8988T (cell line): ENCODE results near the gene HSPA1A.
"Not testable (repeated sequence)": the region's sequence is repeated elsewhere in the genome, so short reads cannot be mapped to it uniquely, and the experiment has no call there.

Source experiments
- DNase-seq: peaks from one replicate; pipeline ENCODE4 v3.0.0; 2011

Gene HSPA1A

DNA sequence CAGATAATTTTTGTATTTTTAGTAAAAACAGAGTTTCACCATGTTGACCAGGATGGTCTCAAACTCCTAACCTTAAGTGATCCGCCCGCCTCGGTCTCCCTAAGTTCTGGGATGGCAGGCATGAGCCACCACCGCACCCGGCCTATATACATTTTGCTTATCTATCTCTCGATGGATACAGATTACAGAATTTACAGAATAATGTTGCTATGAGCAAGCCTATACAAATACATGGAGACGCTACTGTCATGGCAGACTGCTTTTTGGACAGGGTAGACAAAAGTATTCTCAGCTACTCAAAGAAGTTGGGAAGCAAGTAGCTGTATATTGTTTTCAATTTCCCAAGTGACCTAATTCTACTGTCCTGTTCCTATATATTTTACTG lies 1.9 kb upstream of the HSPA1A start:
- no peak for DNase-seq

DNA sequence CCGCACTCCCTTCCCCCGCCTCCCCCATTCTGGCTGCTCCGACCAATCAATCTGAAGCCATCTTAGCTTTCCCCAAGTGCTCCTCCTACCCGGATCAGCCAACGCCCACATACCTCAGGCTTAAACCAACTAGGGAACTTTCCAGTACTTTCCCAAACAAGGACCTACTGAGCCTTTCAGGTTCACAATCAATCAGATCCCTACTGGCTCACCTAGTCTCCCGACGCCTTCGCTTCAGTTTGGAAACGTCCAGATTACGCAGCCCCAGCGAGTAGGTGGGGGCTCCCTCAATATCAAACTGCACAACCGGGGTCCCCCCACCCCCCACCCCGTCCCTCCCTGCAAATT lies 692 bp upstream of the HSPA1A start:
- peak; percentile 86 for DNase-seq

DNA sequence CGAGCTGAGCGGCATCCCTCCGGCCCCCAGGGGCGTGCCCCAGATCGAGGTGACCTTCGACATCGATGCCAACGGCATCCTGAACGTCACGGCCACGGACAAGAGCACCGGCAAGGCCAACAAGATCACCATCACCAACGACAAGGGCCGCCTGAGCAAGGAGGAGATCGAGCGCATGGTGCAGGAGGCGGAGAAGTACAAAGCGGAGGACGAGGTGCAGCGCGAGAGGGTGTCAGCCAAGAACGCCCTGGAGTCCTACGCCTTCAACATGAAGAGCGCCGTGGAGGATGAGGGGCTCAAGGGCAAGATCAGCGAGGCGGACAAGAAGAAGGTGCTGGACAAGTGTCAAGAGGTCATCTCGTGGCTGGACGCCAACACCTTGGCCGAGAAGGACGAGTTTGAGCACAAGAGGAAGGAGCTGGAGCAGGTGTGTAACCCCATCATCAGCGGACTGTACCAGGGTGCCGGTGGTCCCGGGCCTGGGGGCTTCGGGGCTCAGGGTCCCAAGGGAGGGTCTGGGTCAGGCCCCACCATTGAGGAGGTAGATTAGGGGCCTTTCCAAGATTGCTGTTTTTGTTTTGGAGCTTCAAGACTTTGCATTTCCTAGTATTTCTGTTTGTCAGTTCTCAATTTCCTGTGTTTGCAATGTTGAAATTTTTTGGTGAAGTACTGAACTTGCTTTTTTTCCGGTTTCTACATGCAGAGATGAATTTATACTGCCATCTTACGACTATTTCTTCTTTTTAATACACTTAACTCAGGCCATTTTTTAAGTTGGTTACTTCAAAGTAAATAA lies 2.0 kb downstream of the HSPA1A start:
- DNase-seq = not testable (repeated sequence)

DNA sequence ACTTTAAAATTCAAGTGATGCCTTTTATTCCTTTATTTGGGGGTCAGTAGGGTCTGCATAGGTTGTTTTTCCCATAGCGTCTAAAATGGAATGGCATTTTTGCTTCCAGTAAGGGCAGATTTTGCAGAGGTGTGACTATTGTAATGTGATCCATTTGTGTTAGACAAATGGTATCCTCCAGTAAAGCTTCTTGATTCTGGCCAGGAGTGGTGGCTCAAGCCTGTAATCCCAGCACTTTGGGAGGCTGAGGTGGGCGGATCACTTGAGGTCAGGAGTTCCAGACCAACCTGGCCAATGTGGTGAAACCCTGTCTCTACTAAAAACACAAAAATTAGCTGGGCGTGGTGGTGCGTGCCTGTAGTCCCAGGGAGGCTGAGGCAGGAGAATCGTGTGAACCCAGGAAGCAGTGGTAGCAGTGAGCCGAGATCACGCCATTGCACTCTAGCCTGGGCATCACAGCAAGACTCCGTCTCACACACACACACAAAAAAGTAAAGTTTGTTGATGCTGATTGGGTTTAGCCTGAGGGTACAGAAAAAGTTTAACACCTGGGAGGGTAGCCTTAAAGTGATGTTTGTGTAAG lies 2.7 kb downstream of the HSPA1A start:
- DNase-seq = not testable (repeated sequence)

- DNase-seq = no peak
These were observed 4.5 kb downstream of the HSPA1A start for GRCh38 chr6:31819871-31820299.

DNA sequence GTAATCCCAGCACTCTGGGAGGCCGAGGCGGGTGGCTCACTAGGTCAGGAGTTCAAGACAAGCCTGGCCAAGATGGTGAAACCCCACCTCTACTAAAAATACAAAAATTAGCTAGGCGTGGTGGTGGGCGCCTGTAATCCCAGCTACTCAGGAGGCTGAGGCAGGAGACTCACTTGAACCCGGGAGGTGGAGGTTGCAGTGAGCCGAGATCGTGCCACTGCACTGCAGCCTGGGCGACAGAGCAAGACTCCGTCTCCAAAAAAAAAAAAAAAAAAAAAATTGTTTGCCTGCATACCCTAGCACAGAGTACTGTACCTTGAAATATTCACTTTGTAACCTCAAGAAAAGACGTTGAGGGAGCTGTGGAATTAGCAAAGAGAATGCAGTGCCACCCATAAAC lies 5.1 kb downstream of the HSPA1A start:
- DNase-seq = not testable (repeated sequence)

- peak; percentile 60 for DNase-seq
These were observed 6.1 kb downstream of the HSPA1A start for GRCh38 chr6:31821301-31822035.

- no peak for DNase-seq
These were observed 6.9 kb downstream of the HSPA1A start for GRCh38 chr6:31822036-31822821.

GRCh38 chr6:31823592-31824196 lies 8.4 kb downstream of the HSPA1A start:
- not testable (repeated sequence) for DNase-seq

DNA sequence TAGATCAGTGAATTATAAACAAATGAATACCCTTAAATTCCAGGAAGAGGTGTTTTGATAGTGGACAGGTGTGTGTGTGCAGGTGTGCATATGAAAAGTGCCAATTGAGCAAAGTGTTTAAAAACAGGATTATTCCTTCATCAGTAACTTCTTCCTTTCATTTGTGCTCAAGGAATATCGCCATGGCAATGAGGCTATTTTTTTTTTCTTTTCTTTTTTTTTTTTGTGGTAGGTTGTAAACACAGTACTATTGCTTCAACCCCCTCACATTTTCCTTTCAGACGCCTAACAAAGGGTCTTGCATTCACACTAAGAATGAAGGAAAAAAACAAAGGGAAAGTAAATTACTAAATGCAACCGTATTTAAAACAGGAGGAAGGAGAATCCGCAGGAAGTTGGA lies 10.2 kb downstream of the HSPA1A start:
- no peak for DNase-seq

DNA sequence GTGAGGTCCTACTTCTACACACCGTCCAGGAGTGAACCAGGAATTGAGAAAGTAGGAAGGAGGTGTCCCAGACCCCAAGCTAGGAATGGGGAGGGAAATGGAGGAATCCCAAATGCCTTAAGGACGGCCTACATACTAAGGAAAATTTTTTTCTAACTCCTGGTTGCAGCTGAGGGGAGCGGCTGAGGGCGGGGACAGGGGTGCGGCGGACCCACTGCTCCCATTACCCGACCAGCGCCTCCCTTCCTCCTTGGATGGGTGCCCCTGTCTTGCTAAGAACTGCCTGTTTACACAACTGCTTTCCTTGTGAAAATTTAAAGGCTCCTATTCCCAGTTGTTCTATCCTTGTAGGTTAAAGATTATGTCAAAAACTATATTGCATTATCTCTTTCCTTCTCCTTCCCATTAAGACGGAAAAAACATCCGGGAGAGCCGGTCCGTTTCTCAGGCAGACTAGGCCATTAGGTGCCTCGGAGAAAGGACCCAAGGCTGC lies 11.5 kb downstream of the HSPA1A start:
- peak; percentile 42 for DNase-seq

DNA sequence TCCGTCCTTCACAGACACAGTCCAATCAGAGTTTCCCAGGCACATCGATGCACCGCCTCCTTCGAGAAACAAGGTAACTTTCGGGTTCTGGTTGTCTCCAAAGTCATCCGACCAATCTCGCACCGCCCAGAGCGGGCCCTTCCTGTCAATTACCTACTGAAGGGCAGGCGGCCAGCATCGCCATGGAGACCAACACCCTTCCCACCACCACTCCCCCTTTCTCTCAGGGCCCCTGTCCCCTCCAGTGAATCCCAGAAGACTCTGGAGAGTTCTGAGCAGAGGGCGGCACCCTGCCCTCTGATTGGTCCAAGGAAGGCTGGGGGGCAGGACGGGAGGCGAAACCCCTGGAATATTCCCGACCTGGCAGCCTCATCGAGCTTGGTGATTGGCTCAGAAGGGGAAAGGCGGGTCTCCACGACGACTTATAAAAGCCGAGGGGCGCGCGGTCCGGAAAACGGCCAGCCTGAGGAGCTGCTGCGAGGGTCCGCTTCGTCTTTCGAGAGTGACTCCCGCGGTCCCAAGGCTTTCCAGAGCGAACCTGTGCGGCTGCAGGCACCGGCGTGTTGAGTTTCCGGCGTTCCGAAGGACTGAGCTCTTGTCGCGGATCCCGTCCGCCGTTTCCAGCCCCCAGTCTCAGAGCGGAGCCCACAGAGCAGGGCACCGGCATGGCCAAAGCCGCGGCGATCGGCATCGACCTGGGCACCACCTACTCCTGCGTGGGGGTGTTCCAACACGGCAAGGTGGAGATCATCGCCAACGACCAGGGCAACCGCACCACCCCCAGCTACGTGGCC lies 12.1 kb downstream of the HSPA1A start, which contains the start of gene HSPA1B:
Gene HSPA1B (plus strand): TSS at position 453 of the 794 bp plus-strand sequence. CDS start 213 bp downstream, at position 666.
- DNase-seq = peak; percentile 87

DNA sequence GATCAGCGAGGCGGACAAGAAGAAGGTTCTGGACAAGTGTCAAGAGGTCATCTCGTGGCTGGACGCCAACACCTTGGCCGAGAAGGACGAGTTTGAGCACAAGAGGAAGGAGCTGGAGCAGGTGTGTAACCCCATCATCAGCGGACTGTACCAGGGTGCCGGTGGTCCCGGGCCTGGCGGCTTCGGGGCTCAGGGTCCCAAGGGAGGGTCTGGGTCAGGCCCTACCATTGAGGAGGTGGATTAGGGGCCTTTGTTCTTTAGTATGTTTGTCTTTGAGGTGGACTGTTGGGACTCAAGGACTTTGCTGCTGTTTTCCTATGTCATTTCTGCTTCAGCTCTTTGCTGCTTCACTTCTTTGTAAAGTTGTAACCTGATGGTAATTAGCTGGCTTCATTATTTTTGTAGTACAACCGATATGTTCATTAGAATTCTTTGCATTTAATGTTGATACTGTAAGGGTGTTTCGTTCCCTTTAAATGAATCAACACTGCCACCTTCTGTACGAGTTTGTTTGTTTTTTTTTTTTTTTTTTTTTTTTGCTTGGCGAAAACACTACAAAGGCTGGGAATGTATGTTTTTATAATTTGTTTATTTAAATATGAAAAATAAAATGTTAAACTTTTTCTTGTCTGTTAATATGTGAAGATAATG lies 14.4 kb downstream of the HSPA1A start:
- no peak for DNase-seq

GRCh38 chr6:31830886-31831335 lies 15.6 kb downstream of the HSPA1A start:
- DNase-seq = no peak

GRCh38 chr6:31831350-31832215 lies 16.2 kb downstream of the HSPA1A start:
- DNase-seq = no peak

DNA sequence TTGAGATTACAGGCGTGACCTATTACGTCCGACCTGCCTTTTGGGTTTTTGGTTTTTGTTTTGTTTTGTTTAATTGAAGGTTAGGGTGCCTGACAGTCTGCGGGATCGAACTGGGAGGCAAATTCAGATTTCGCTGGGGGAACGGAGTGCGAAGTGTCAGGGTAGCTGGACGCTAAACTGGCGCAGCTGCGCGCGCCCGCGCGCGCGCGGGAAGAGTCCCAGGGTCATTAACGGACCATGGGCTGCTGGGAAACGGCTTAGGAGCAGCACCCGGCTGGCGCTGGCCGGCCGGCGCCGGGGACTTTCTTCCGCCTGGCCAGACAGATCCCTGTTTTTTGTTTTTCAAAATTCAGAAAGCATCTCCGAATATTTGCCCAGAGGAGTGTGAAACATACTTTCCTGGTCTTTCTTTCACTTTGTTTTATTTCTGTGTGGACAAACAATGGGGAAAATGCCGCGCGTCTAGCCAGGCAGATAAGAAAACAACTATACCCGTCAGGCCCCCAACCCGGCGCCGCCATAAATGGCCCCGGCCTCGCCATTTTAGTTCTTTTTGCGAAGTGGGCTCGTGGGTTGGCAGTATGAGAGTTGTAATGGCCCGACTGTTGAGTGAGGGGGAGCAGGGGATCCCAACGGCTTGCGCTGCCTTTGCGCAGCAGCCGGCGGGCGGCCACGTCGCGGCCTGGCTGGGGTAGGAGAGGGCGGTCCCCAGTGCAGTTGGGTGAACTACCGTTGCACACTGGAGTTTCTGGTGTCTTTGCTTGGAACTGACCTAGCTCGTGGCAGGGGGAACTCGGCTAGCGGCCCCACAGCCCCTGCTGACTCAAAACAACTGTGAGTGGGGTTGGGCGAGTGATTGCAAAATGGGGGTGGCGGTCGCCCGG lies 19.3 kb downstream of the HSPA1A start:
- peak; percentile 84 for DNase-seq

DNA sequence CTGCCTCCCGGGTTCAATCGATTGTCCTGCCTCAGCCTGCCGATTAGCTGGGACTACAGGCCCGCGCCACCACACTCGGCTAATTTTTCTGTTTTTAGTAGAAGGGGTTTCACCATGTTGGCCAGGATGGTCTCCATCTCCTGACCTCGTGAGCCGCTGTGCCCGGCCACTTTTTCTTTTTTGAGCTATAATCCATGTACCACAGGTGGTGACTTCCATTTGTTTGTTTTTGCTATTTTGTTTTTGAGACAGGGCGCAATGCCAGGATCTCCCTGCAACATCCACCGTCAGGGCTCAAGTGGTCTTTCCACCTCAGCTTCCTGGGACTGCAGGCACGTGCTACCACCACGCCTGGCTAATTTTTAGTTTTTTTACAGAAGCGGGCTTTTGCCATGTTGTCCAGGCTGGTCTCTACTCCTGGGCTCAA lies 20.7 kb downstream of the HSPA1A start:
- no peak for DNase-seq

GRCh38 chr6:31836474-31837368 lies 21.4 kb downstream of the HSPA1A start:
- DNase-seq = no peak
